Testis (tissue), 2 donors: ENCODE measurements around the gene FBN1.

Experiments
- POLR2A ChIP-seq: fragments of 450-650 bp; IDR thresholded peaks from one replicate; pipeline ENCODE4 v1.6.1; 2017; ENCODE audit warnings: antibody characterized with exemption, mild to moderate bottlenecking, moderate library complexity
- TF ChIP-seq, protein P1 (sequence below), 3 experiments: fragments of 450-650 bp in 2 of 3; fragments of 200-600 bp in 1 of 3; sonication (generic) in 1 of 3; IDR thresholded peaks; one replicate each; pipeline ENCODE4 v1.5.1; 2016 to 2019; ENCODE audit warnings: antibody characterized with exemption in 3 of 3, mild to moderate bottlenecking in 2 of 3, moderate library complexity in 1 of 3

GRCh38 chr15:48650931-48651330 lies 5.4 kb upstream of the FBN1 start:
- TF ChIP-seq, protein P1, sequence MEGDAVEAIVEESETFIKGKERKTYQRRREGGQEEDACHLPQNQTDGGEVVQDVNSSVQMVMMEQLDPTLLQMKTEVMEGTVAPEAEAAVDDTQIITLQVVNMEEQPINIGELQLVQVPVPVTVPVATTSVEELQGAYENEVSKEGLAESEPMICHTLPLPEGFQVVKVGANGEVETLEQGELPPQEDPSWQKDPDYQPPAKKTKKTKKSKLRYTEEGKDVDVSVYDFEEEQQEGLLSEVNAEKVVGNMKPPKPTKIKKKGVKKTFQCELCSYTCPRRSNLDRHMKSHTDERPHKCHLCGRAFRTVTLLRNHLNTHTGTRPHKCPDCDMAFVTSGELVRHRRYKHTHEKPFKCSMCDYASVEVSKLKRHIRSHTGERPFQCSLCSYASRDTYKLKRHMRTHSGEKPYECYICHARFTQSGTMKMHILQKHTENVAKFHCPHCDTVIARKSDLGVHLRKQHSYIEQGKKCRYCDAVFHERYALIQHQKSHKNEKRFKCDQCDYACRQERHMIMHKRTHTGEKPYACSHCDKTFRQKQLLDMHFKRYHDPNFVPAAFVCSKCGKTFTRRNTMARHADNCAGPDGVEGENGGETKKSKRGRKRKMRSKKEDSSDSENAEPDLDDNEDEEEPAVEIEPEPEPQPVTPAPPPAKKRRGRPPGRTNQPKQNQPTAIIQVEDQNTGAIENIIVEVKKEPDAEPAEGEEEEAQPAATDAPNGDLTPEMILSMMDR (IDR thresholded peaks at IDR 0.05), result no peak
- TF ChIP-seq POLR2A, result no peak
